B cell (primary cell): Measurements from ENCODE around the gene SNAPC4. TPM values are rescaled to one million over a fixed set of nuclear protein-coding genes. Genes with fewer than 3 reads are reported as not detected.
"Not testable (repeated sequence)": the region's sequence is repeated elsewhere in the genome, so short reads cannot be mapped to it uniquely, and the experiment has no call there.

ENCODE experiments used
- ATAC-seq: fragments of 200-7000 bp; cut with Tn5 transposase; one replicate; pipeline ENCODE4 v1.10.0; 2021; ENCODE audit warnings: low read depth, mild to moderate bottlenecking, moderate number of reproducible peaks, moderate library complexity
- CTCF ChIA-PET: fragments of 350-600 bp; sonication (Branson Sonifier 250); formaldehyde crosslinking; loops from one replicate; lab custom pipeline; 2021; ENCODE audit warnings: antibody characterized with exemption, inconsistent platforms; lab: Charles Lee
- POLR2A ChIA-PET: fragments of 350-600 bp; sonication (Branson Sonifier 250); formaldehyde crosslinking; loops from one replicate; lab custom pipeline; 2021; ENCODE audit warnings: antibody characterized with exemption; lab: Charles Lee
- DNase-seq: peaks from one replicate; pipeline ENCODE4 v3.0.0; 2013
- H2AFZ ChIP-seq: 2 replicates; pipeline ENCODE4 v1.6.1; 2012; ENCODE audit warnings: mild to moderate bottlenecking, low read depth, low read length; ENCODE audit not compliant: insufficient read depth, poor library complexity, severe bottlenecking
- H3K27ac ChIP-seq, 2 donors: 1 replicate in 1 of 2; 2 replicates in 1 of 2; pipeline ENCODE4 v1.5.1; 2012 to 2013; ENCODE audit warnings: low read length in 2 of 2, mild to moderate bottlenecking in 2 of 2, moderate library complexity in 1 of 2
- H3K27me3 ChIP-seq, 4 experiments: fragments of 200-600 bp in 1 of 4; sonication (generic) in 1 of 4; replicated peaks in 1 of 4; 1 replicate in 2 of 4; 2 replicates in 2 of 4; pipeline versions ENCODE4 v1.6.1 to v1.7.0; 2013 to 2016; ENCODE audit warnings: low read length in 3 of 4, mild to moderate bottlenecking in 2 of 4, mixed read lengths in 1 of 4, moderate library complexity in 1 of 4; ENCODE audit not compliant: insufficient read depth in 4 of 4, control insufficient read depth in 3 of 4; ENCODE audit errors: control extremely low read depth in 1 of 4
- H3K36me3 ChIP-seq, 2 experiments: replicated peaks in 1 of 2; 1 replicate in 1 of 2; 2 replicates in 1 of 2; pipeline versions ENCODE4 v1.6.1 to v1.7.1; 2013; ENCODE audit warnings: low read length in 1 of 2; ENCODE audit not compliant: insufficient read depth in 2 of 2, control insufficient read depth in 1 of 2; ENCODE audit errors: control extremely low read depth in 1 of 2, extremely low read depth in 1 of 2
- H3K4me1 ChIP-seq, 2 donors: fragments of 200-600 bp in 1 of 2; sonication (generic) in 1 of 2; 1 replicate in 1 of 2; 2 replicates in 1 of 2; pipeline versions ENCODE4 v1.5.1 to v1.6.1; 2013 to 2017; ENCODE audit warnings: low read length in 2 of 2; ENCODE audit not compliant: control insufficient read depth in 2 of 2, insufficient read depth in 2 of 2
- H3K4me2 ChIP-seq: replicated peaks from 2 replicates; pipeline ENCODE3; 2012; ENCODE audit warnings: mild to moderate bottlenecking, low read depth, low read length; ENCODE audit not compliant: poor library complexity, severe bottlenecking
- H3K4me3 ChIP-seq, 5 experiments: fragments of 200-600 bp in 1 of 5; sonication (generic) in 1 of 5; 1 replicate in 3 of 5; 2 replicates in 2 of 5; pipeline versions ENCODE4 v1.5.1 to v1.7.0; 2011 to 2016; ENCODE audit warnings: low read length in 4 of 5, mild to moderate bottlenecking in 4 of 5, low read depth in 2 of 5, control low read depth in 1 of 5, moderate library complexity in 1 of 5; ENCODE audit not compliant: insufficient read depth in 1 of 5; ENCODE audit errors: control extremely low read depth in 1 of 5, extremely low read depth in 1 of 5
- H3K79me2 ChIP-seq: fragments of 200-600 bp; sonication (generic); one replicate; pipeline ENCODE4 v1.6.0; 2016; ENCODE audit warnings: low read length; ENCODE audit not compliant: control insufficient read depth, insufficient read depth
- H3K9ac ChIP-seq: fragments of 200-600 bp; sonication (generic); 2 replicates; pipeline ENCODE4 v1.6.1; 2017; ENCODE audit warnings: mild to moderate bottlenecking, low read length, moderate library complexity
- H3K9me3 ChIP-seq, 3 donors: one replicate each; pipeline versions ENCODE4 v1.6.1 to v1.7.1; 2013; ENCODE audit warnings: low read length in 2 of 3; ENCODE audit not compliant: control insufficient read depth in 2 of 3, insufficient read depth in 1 of 3; ENCODE audit errors: control extremely low read depth in 1 of 3
- H4K20me1 ChIP-seq: 2 replicates; pipeline ENCODE4 v1.6.0; 2012; ENCODE audit warnings: mild to moderate bottlenecking, low read length; ENCODE audit not compliant: insufficient read depth, control insufficient read depth, poor library complexity, severe bottlenecking
- H3K27ac Mint-ChIP-seq: one replicate; pipeline ENCODE4 v1.8.0; 2021; ENCODE audit warnings: mixed read lengths
- H3K27me3 Mint-ChIP-seq: one replicate; pipeline ENCODE4 v1.8.0; 2021; ENCODE audit warnings: mixed read lengths
- H3K4me1 Mint-ChIP-seq: one replicate; pipeline ENCODE4 v1.8.0; 2021; ENCODE audit warnings: mixed read lengths
- H3K4me3 Mint-ChIP-seq: one replicate; pipeline ENCODE4 v1.8.0; 2021; ENCODE audit warnings: mixed read lengths
- H3K9me3 Mint-ChIP-seq: one replicate; pipeline ENCODE4 v1.8.0; 2022; ENCODE audit warnings: mixed read lengths; ENCODE audit not compliant: insufficient read depth
- EZH2 ChIP-seq: IDR thresholded peaks from 2 replicates; pipeline ENCODE4 v1.6.1; 2012; ENCODE audit warnings: borderline replicate concordance, low read depth, mild to moderate bottlenecking, moderate library complexity, low read length; ENCODE audit not compliant: insufficient read depth, poor library complexity, severe bottlenecking
- WGBS: methylation state at CpG from one replicate; pipeline ENCODE4 v1.1.5; 2013; ENCODE audit warnings: missing lambda C conversion rate; ENCODE audit not compliant: insufficient coverage; 5-methylcytosine and 5-hydroxymethylcytosine counted together
- intact Hi-C: fragments of 100-400 bp; cut with micrococcal nuclease; formaldehyde crosslinking; loops from one replicate; pipeline ENCODE4 v1.10.0; 2022
- polyA plus RNA-seq: library from polyadenylated mRNA; depleted of rRNA; stranded (reverse); fragments of >200 nt; gene quantifications from 2 replicates; pipeline ENCODE4 v1.2.3, GENCODE V29; 2012
- total RNA-seq, 2 donors: library from RNA; stranded (reverse); fragments of 120-200 nt in 1 of 2; gene quantifications; 1 replicate in 1 of 2; 2 replicates in 1 of 2; pipeline versions ENCODE4 v1.2.3 to v1.2.4, GENCODE V29; 2013 to 2022
- TF ChIP-seq, protein P1 (sequence below): fragments of 200-600 bp; IDR thresholded peaks from one replicate; pipeline ENCODE4 v1.8.0; 2022; ENCODE audit warnings: antibody characterized with exemption, mild to moderate bottlenecking

The SNAPC4 gene
- total and polyA plus RNA-seq, 2 donors (not counting 1 experiment from before 2014, with no cell fraction given): 13.1 to 15.6 TPM

GRCh38 chr9:136353088-136353487, 46.9 kb downstream of the SNAPC4 start:
- H3K4me1 ChIP-seq: no peaks in the 10 kb centered on the region
- no peak for ATAC-seq
- H3K9ac ChIP-seq: no peak overlapping the region
- no peaks in the 10 kb centered on the region for H4K20me1 ChIP-seq
- 93% methylated on average over 10 of the region's 11 CpGs for WGBS
- Mint-ChIP-seq H3K9me3 (no peaks in the 10 kb centered on the region), H3K4me1 (no peaks in the 10 kb centered on the region), H3K27ac (no peak overlapping the region), H3K27me3 (no peaks in the 10 kb centered on the region), H3K4me3 (no peak overlapping the region)
- H2AFZ ChIP-seq: no peak overlapping the region
- no peak overlapping the region for H3K27ac ChIP-seq
- H3K4me2 ChIP-seq: no peak overlapping the region
- ChIA-PET CTCF (no interaction called here), POLR2A (no interaction called here)
- TF ChIP-seq, protein P1, sequence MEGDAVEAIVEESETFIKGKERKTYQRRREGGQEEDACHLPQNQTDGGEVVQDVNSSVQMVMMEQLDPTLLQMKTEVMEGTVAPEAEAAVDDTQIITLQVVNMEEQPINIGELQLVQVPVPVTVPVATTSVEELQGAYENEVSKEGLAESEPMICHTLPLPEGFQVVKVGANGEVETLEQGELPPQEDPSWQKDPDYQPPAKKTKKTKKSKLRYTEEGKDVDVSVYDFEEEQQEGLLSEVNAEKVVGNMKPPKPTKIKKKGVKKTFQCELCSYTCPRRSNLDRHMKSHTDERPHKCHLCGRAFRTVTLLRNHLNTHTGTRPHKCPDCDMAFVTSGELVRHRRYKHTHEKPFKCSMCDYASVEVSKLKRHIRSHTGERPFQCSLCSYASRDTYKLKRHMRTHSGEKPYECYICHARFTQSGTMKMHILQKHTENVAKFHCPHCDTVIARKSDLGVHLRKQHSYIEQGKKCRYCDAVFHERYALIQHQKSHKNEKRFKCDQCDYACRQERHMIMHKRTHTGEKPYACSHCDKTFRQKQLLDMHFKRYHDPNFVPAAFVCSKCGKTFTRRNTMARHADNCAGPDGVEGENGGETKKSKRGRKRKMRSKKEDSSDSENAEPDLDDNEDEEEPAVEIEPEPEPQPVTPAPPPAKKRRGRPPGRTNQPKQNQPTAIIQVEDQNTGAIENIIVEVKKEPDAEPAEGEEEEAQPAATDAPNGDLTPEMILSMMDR: no peak
- TF ChIP-seq EZH2: no peak
- H3K4me3 ChIP-seq: no peak overlapping the region
- no peak for DNase-seq
- no peaks in the 10 kb centered on the region for H3K36me3 ChIP-seq
- intact Hi-C loops: no loop called here
- H3K27me3 ChIP-seq: no peaks in the 10 kb centered on the region
- H3K9me3 ChIP-seq: no peaks in the 10 kb centered on the region
- no peaks in the 10 kb centered on the region for H3K79me2 ChIP-seq

DNA sequence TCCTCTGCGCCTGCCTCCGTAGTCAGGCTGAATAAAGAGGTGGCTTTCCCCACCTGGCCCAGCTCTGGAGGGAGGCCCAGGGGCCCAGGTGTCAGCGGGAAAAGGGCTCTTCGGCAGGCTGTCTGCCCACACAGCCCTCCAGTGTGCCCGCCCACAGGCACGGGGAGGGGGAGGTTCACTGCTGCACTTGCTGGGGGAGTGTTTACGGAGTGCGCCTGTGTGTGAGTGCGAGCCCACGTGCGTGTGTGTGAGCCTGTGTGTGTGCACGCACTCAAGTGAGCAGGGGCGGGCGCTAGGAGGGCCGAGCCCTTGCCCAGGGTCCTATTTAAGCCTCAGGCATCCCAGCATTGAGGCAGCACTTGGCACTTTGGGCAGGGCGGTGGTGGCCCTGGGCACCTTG, 47.3 kb downstream of the SNAPC4 start:
- no peak overlapping the region for H3K4me3 ChIP-seq
- H3K9me3 ChIP-seq: no peaks in the 10 kb centered on the region
- no peak overlapping the region for H2AFZ ChIP-seq
- DNase-seq: no peak
- Mint-ChIP-seq H3K4me1 (no peaks in the 10 kb centered on the region), H3K4me3 (no peak overlapping the region), H3K9me3 (no peaks in the 10 kb centered on the region), H3K27me3 (no peaks in the 10 kb centered on the region), H3K27ac (no peak overlapping the region)
- no peaks in the 10 kb centered on the region for H3K4me1 ChIP-seq
- CTCF ChIA-PET: no interaction called here
- 87% methylated on average over 16 of the region's 16 CpGs for WGBS
- H3K36me3 ChIP-seq: no peaks in the 10 kb centered on the region
- no peak overlapping the region for H3K4me2 ChIP-seq
- no peak for TF ChIP-seq EZH2
- TF ChIP-seq, protein P1: no peak
- intact Hi-C loops: no loop called here
- H3K79me2 ChIP-seq: no peaks in the 10 kb centered on the region
- no peak overlapping the region for H3K27ac ChIP-seq
- no peaks in the 10 kb centered on the region for H3K27me3 ChIP-seq
- no peak for ATAC-seq
- POLR2A ChIA-PET: no interaction called here
- no peak overlapping the region for H3K9ac ChIP-seq
- H4K20me1 ChIP-seq: no peaks in the 10 kb centered on the region

- H3K9ac ChIP-seq, H3K27me3 Mint-ChIP-seq, H3K36me3 ChIP-seq, CTCF ChIA-PET, intact Hi-C loops, H3K27ac Mint-ChIP-seq, H3K4me1 ChIP-seq, H3K4me3 Mint-ChIP-seq, DNase-seq, H3K27me3 ChIP-seq, H3K79me2 ChIP-seq, H2AFZ ChIP-seq, H3K4me1 Mint-ChIP-seq, H3K9me3 ChIP-seq, ATAC-seq, POLR2A ChIA-PET, H3K27ac ChIP-seq, H3K9me3 Mint-ChIP-seq, H3K4me2 ChIP-seq, H4K20me1 ChIP-seq, H3K4me3 ChIP-seq: not testable (repeated sequence)
- WGBS: 98% methylated on average over 11 of the region's 24 CpGs
Observed at GRCh38 chr9:136351868-136352267, 48.1 kb downstream of the SNAPC4 start.
